ENCODE data around the gene GNB3.
"Not testable (repeated sequence)": the region's sequence is repeated elsewhere in the genome, so short reads cannot be mapped to it uniquely, and the experiment has no call there.

Gene GNB3

GRCh38 chr12:6871052-6871957, 30.6 kb downstream of the GNB3 start:
- peak overlapping the region in 15 of 21 experiments; percentile 6 to 95 (median 88) for H3K27ac ChIP-seq
- H3K4me3 ChIP-seq, result peak overlapping the region in 5 of 7 experiments; percentile 57 to 85 (median 66)

- peak overlapping the region in 20 of 21 experiments; percentile 40 to 95 (median 86) for H3K27ac ChIP-seq
- H3K4me3 ChIP-seq, result peak overlapping the region; percentile 57 to 85 (median 66)
These were observed 31.6 kb downstream of the GNB3 start for GRCh38 chr12:6872073-6873048.

GRCh38 chr12:6873094-6874014, 32.6 kb downstream of the GNB3 start, which contains the start of gene SPSB2:
Gene SPSB2 (minus strand): TSS chr12:6873303. CDS start chr12:6872901, 402 bp downstream.
- H3K4me3 ChIP-seq, result peak within 1 kb of the TSS; percentile 57 to 85 (median 66)
- peak within 1 kb of the TSS; percentile 8 to 95 (median 86) for H3K27ac ChIP-seq

GRCh38 chr12:6874015-6874368, 33.3 kb downstream of the GNB3 start:
- peak overlapping the region; percentile 57 to 85 (median 66) for H3K4me3 ChIP-seq
- H3K27ac ChIP-seq, result peak overlapping the region in 19 of 21 experiments; percentile 40 to 95 (median 87)

GRCh38 chr12:6879824-6880223, 39.1 kb downstream of the GNB3 start:
- not testable (repeated sequence) for H3K4me3 ChIP-seq, H3K27ac ChIP-seq

- Histone ChIP-seq H3K4me3 (no peak overlapping the region), H3K27ac (no peak overlapping the region)
These were observed 42.5 kb downstream of the GNB3 start for GRCh38 chr12:6883252-6883651.

- H3K27ac ChIP-seq, result no peak overlapping the region
These were observed 43.0 kb downstream of the GNB3 start for GRCh38 chr12:6883683-6884082.

GRCh38 chr12:6884539-6884938, 43.8 kb downstream of the GNB3 start:
- Histone ChIP-seq H3K4me3 (no peak overlapping the region), H3K27ac (no peak overlapping the region)

More at GRCh38 chr12:6883683-6884082, 43.0 kb downstream of the GNB3 start:
- no peak overlapping the region for H3K4me3 ChIP-seq

GRCh38 chr12:6886206-6886999, 45.7 kb downstream of the GNB3 start:
- H3K27ac ChIP-seq, H3K4me3 ChIP-seq: not testable (repeated sequence)

GRCh38 chr12:6887460-6887859, 46.7 kb downstream of the GNB3 start:
- no peak overlapping the region for H3K27ac ChIP-seq
- no peak overlapping the region for H3K4me3 ChIP-seq

- H3K27ac ChIP-seq, result peak overlapping the region in 1 of 21 experiments; percentile 5
- no peak overlapping the region for H3K4me3 ChIP-seq
These were observed 47.6 kb downstream of the GNB3 start for GRCh38 chr12:6888360-6888759.

GRCh38 chr12:6888794-6889193, 48.1 kb downstream of the GNB3 start:
- not testable (repeated sequence) for H3K4me3 ChIP-seq
- peak overlapping the region in 1 of 21 experiments; percentile 5 for H3K27ac ChIP-seq

GRCh38 chr12:6889775-6890573, 49.2 kb downstream of the GNB3 start:
- H3K27ac ChIP-seq, result peak overlapping the region in 18 of 21 experiments; percentile 69 to 99 (median 90)
- peak overlapping the region in 1 of 7 experiments; percentile 41 for H3K4me3 ChIP-seq

- peak overlapping the region; percentile 28 to 44 (median 33) for H3K4me3 ChIP-seq
These were observed 50.3 kb downstream of the GNB3 start for GRCh38 chr12:6890789-6891645.

GRCh38 chr12:6891646-6892001, 50.9 kb downstream of the GNB3 start:
- peak overlapping the region; percentile 40 to 99 (median 89) for H3K27ac ChIP-seq
- peak overlapping the region; percentile 28 to 44 (median 33) for H3K4me3 ChIP-seq

More at GRCh38 chr12:6890789-6891645, 50.3 kb downstream of the GNB3 start:
- peak overlapping the region; percentile 40 to 99 (median 91) for H3K27ac ChIP-seq

- H3K4me3 ChIP-seq, H3K27ac ChIP-seq: not testable (repeated sequence)
These were observed 52.0 kb downstream of the GNB3 start for GRCh38 chr12:6892683-6893082.
